Measurements from ENCODE around the gene EYA2. TPM values are rescaled to one million over a fixed set of nuclear protein-coding genes. Genes with fewer than 3 reads are reported as not detected.

Gene EYA2
- total RNA-seq, 4 donors from 2014 or later = 0.60 to 4.0 (median 0.99) TPM

DNA sequence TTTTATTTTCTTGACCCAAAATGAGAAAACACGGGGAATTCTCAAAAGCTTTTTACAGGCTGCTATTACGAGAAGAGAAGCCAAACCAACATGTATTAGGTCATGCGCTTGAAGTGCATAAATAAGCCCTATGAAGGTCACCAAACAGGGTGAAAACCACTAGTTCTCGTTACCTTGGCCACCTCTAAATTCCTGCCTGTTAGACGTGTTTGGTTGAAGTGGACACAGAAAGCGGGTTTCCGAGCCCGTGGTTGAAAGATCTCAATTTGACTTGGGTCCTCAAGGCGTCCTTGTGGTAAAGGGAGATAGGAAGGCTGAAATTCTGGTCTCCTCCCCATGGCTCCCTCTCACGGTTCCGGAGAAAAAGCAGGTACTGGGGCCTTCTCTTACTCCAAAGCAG lies 6.2 kb downstream of the EYA2 start:
- peaks cover 0 to 2% (median 0%) of the 10 kb centered on the region in 3 donors for H3K27me3 ChIP-seq
- in situ Hi-C loops (cut with MboI; ENCODE audit: low sequenced_read_pairs in 4 of 4) = no loop called here

DNA sequence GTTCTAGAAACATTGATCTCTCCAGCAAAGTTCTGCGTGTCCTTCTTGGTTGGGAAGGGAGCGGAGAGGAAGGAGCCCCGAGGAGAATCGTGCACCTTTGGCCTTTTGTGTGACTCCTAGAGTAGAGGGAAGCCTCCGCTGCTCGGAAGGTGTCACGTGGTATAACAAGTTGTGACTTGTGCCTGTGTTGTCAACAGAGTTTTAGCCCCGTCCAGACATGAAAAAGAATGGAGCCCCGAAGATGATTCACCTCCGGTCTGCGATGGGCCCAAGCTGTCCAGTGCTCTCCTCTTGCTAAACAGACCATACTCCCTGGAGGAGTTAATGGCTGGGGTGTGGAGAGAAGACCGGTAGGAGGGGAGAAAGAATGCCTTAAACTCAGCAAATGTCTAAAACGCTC lies 7.0 kb downstream of the EYA2 start:
- no peaks in the 10 kb centered on the region for H3K4me1 ChIP-seq
- no peak overlapping the region for H3K27ac ChIP-seq
- in situ Hi-C loops (cut with MboI; ENCODE audit: low sequenced_read_pairs in 4 of 4) = no loop called here
- no peak for TF ChIP-seq POLR2A (IDR thresholded peaks at IDR 0.05)
- TF ChIP-seq, protein P1, sequence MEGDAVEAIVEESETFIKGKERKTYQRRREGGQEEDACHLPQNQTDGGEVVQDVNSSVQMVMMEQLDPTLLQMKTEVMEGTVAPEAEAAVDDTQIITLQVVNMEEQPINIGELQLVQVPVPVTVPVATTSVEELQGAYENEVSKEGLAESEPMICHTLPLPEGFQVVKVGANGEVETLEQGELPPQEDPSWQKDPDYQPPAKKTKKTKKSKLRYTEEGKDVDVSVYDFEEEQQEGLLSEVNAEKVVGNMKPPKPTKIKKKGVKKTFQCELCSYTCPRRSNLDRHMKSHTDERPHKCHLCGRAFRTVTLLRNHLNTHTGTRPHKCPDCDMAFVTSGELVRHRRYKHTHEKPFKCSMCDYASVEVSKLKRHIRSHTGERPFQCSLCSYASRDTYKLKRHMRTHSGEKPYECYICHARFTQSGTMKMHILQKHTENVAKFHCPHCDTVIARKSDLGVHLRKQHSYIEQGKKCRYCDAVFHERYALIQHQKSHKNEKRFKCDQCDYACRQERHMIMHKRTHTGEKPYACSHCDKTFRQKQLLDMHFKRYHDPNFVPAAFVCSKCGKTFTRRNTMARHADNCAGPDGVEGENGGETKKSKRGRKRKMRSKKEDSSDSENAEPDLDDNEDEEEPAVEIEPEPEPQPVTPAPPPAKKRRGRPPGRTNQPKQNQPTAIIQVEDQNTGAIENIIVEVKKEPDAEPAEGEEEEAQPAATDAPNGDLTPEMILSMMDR (IDR thresholded peaks at IDR 0.05 in 4 of 5, conservative IDR thresholded peaks at IDR 0.05 in 1 of 5) = no peak
- intact Hi-C loops (cut with DNase I; ENCODE audit: low total_unique reads) = no loop called here
- DNase-seq = no peak
- H3K4me3 ChIP-seq = no peak overlapping the region
- no peaks in the 10 kb centered on the region for H3K36me3 ChIP-seq
- H3K9me3 ChIP-seq = no peaks in the 10 kb centered on the region
- H3K27me3 ChIP-seq = no peaks in the 10 kb centered on the region
- ATAC-seq = no peak

More for the DNA sequence above, 6.2 kb downstream of the EYA2 start:
- H3K4me1 ChIP-seq = no peaks in the 10 kb centered on the region
- intact Hi-C loops (cut with DNase I; ENCODE audit: low total_unique reads) = no loop called here
- no peak for ATAC-seq
- H3K27ac ChIP-seq = no peak overlapping the region
- no peak for DNase-seq
- H3K4me3 ChIP-seq = no peak overlapping the region
- no peaks in the 10 kb centered on the region for H3K9me3 ChIP-seq
- H3K36me3 ChIP-seq = no peaks in the 10 kb centered on the region
- TF ChIP-seq POLR2A (IDR thresholded peaks at IDR 0.05) = no peak
- TF ChIP-seq, protein P1 (IDR thresholded peaks at IDR 0.05 in 4 of 5, conservative IDR thresholded peaks at IDR 0.05 in 1 of 5) = no peak

DNA sequence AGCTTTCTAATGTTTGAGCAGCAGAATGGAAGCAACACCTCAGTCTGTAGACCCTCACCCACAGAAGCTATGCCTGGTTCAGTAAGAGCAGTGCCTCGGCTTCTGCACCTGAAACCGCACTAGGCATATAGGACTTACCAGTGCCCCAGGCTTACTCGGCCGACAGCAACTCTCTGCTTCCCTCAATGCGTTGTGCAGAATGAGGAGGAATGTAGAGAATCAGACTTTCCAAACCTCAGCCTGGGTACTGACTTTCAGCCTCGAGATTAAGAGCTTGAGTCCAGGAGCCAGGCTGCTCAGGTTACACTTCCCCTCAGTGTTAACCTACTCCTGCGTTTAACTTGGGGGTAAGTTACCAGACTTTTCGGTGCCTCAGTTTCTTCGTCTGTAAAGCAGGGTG lies 8.6 kb downstream of the EYA2 start:
- Histone ChIP-seq H3K9me3 (no peaks in the 10 kb centered on the region), H3K4me1 (no peaks in the 10 kb centered on the region), H3K27me3 (no peaks in the 10 kb centered on the region), H3K27ac (no peak overlapping the region), H3K4me3 (no peak overlapping the region), H3K36me3 (no peaks in the 10 kb centered on the region)
- intact Hi-C loops (cut with DNase I; ENCODE audit: low total_unique reads) (no loop called here), in situ Hi-C loops (cut with MboI; ENCODE audit: low sequenced_read_pairs in 4 of 4) (no loop called here)
- ATAC-seq (no peak), DNase-seq (no peak)
- no peak for TF ChIP-seq POLR2A (IDR thresholded peaks at IDR 0.05)
- TF ChIP-seq, protein P1 (IDR thresholded peaks at IDR 0.05 in 4 of 5, conservative IDR thresholded peaks at IDR 0.05 in 1 of 5) = no peak

DNA sequence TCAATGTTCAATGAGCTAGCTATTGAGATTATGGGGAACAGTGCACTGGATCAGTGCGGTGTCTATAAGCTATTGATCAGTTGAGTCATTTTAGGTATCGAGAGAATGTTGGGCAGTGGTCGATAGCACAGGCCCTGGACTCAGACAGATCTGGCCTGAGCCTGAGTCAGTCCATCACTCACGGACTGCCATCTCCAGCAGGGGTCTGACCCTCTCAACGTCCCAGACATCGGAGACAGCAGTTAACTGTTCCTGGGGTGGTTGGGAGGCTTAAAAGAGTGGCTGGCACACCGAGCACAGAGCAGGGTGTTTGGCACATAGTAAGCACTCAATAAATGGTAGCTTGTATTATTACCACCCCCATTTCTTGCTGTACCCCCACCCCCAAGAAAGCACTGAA lies 9.3 kb downstream of the EYA2 start:
- H3K4me3 ChIP-seq = no peak overlapping the region
- H3K9me3 ChIP-seq = no peaks in the 10 kb centered on the region
- intact Hi-C loops (cut with DNase I; ENCODE audit: low total_unique reads) (no loop called here), in situ Hi-C loops (cut with MboI; ENCODE audit: low sequenced_read_pairs in 4 of 4) (no loop called here)
- no peaks in the 10 kb centered on the region for H3K27me3 ChIP-seq
- H3K27ac ChIP-seq = no peak overlapping the region
- H3K36me3 ChIP-seq = no peaks in the 10 kb centered on the region
- no peak for DNase-seq
- no peak for ATAC-seq
- TF ChIP-seq, protein P1 (IDR thresholded peaks at IDR 0.05 in 4 of 5, conservative IDR thresholded peaks at IDR 0.05 in 1 of 5) = no peak
- TF ChIP-seq POLR2A (IDR thresholded peaks at IDR 0.05) = no peak
- H3K4me1 ChIP-seq = no peaks in the 10 kb centered on the region
